ENCODE results near the gene OTUB1.
"Not testable (repeated sequence)": the region's sequence is repeated elsewhere in the genome, so short reads cannot be mapped to it uniquely, and the experiment has no call there.

OTUB1 gene

GRCh38 chr11:64026575-64027205 is 40.5 kb downstream of the OTUB1 start:
- DNase-seq, result no peak

GRCh38 chr11:64027651-64028397 is 41.6 kb downstream of the OTUB1 start:
- no peak for DNase-seq

GRCh38 chr11:64028398-64029115 is 42.3 kb downstream of the OTUB1 start:
- DNase-seq, result no peak

GRCh38 chr11:64029773-64030172 is 43.5 kb downstream of the OTUB1 start:
- DNase-seq, result no peak

GRCh38 chr11:64031001-64031400 is 44.8 kb downstream of the OTUB1 start:
- no peak for DNase-seq

GRCh38 chr11:64032050-64032449 is 45.8 kb downstream of the OTUB1 start:
- no peak for DNase-seq

- no peak for DNase-seq
Measured at GRCh38 chr11:64034411-64034811, 48.2 kb downstream of the OTUB1 start.

- no peak for DNase-seq
Measured at GRCh38 chr11:64035081-64035524, 48.9 kb downstream of the OTUB1 start.

GRCh38 chr11:64035576-64035975 is 49.3 kb downstream of the OTUB1 start, which contains the start of gene FLRT1:
Gene FLRT1, plus strand, starts transcription at chr11:64035931. Its CDS starts 80,337 bp downstream, at chr11:64116268.
- no peak for DNase-seq

GRCh38 chr11:64036087-64037026 is 50.1 kb downstream of the OTUB1 start:
- DNase-seq, result no peak

GRCh38 chr11:64037027-64037634 is 50.9 kb downstream of the OTUB1 start:
- DNase-seq, result no peak

- DNase-seq, result no peak
Measured at GRCh38 chr11:64038500-64038899, 52.3 kb downstream of the OTUB1 start.

GRCh38 chr11:64039012-64039665 is 52.9 kb downstream of the OTUB1 start:
- no peak for DNase-seq

GRCh38 chr11:64040684-64041322 is 54.6 kb downstream of the OTUB1 start:
- no peak for DNase-seq

- no peak for DNase-seq
Measured at GRCh38 chr11:64041846-64042245, 55.6 kb downstream of the OTUB1 start.

- DNase-seq, result no peak
Measured at GRCh38 chr11:64042301-64042700, 56.1 kb downstream of the OTUB1 start.

- no peak for DNase-seq
Measured at GRCh38 chr11:64043545-64043944, 57.3 kb downstream of the OTUB1 start.

- peak; percentile 61 for DNase-seq
Measured at GRCh38 chr11:64044730-64045393, 58.6 kb downstream of the OTUB1 start.

GRCh38 chr11:64045700-64046099 is 59.5 kb downstream of the OTUB1 start:
- no peak for DNase-seq

- not testable (repeated sequence) for DNase-seq
Measured at GRCh38 chr11:64047373-64047772, 61.1 kb downstream of the OTUB1 start.

Measured in SHP77 treated with DMSO at 0.1 percent for 48 hours (cell line).